GM18502 (cell line): ENCODE measurements around the gene NFIA.

Experiments used
- ATAC-seq: cut with Tn5 transposase; IDR thresholded peaks from one replicate; pipeline ENCODE4 v1.9.1; 2021; ENCODE audit warnings: mild to moderate bottlenecking; ENCODE audit not compliant: unreplicated experiment, poor library complexity

NFIA gene

DNA sequence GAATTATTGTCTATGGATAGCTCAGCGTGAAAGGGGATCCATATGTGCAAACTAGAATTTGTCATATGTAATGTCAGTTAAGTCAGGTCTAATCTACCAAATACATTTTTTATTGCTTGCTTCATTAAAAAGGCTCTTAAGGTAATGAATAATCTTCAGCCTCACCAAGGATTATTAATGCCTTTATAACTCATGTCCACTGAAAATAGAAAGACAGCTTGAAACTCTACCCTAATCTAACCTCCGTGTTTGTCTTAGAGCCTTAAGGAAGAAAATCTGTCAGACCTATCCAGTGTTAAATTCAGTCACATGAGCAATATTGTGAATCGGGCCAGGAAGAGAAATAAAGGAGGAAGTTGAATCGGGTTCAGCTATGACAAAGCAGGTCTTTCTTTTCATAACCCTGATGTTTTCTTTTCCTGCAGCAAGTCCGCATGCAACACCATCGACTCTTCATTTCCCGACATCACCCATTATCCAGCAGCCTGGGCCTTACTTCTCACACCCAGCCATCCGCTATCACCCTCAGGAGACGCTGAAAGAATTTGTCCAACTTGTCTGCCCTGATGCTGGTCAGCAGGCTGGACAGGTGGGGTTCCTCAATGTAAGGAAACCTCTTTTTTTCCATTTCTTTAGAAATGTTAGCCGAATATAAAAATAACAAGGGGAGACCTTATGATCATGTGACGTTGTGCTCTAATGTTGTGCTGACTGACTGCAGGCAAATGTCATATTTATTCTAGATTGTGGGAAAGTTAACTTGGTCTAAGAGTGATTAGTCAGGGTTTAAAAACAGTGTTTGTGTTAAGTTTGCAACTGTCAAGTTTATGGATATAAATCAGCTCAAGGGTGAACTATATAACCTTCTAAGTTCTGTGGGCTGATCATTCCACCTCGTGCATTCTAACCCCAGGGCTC lies 321.6 kb downstream of the NFIA start:
- ATAC-seq, result no peak

DNA sequence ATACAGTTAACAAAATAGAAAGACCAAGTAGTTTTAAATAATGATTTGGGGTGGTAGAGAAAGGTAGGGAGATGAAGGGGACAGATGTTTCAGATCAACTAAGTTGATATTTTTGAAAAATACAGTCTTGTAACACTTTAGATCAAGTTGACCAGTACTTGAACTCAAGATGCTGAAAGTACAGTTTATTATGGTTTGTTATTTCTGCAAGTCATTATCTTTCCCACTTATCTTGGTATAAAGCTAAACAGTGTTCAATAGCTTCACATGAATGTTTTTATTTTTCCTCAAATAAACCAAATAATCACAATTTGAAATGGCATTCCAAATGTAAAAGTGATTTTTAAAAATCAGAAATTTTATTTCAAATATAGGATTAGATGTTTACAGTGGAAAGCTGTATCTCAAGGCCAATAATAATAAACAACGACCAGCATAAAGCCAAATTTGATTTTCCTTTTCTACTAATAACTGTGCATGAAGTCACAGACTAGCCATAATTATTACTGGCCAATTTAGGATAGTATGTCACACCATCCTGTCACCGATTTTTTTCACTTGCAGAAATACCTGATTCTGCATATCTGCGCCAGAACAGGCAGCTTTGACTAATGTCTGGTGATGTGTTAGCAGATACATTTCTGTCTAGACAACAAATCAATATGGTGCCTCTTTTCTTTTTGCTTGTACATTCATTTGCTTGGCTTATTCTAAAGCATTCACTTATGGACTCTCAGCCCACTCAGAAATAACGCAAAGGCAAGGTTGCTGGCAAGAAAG lies 322.4 kb downstream of the NFIA start:
- ATAC-seq, result no peak

DNA sequence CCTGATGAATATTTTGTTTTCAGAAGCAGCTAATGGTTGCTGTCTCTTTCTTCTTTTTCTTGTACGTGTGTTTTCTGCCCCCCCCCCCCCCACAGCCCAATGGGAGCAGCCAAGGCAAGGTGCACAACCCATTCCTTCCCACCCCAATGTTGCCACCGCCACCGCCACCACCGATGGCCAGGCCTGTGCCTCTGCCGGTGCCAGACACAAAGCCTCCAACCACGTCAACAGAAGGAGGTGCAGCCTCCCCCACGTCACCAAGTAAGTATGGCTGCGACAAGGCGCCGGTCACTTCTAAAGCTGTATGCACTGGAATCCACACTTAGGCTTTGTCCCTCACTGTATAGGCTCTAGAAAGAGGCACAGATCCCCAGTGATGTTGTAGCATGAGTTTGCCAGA lies 324.1 kb downstream of the NFIA start:
- ATAC-seq, result no peak

GRCh38 chr1:61412601-61413000 lies 330.2 kb downstream of the NFIA start:
- ATAC-seq, result no peak

DNA sequence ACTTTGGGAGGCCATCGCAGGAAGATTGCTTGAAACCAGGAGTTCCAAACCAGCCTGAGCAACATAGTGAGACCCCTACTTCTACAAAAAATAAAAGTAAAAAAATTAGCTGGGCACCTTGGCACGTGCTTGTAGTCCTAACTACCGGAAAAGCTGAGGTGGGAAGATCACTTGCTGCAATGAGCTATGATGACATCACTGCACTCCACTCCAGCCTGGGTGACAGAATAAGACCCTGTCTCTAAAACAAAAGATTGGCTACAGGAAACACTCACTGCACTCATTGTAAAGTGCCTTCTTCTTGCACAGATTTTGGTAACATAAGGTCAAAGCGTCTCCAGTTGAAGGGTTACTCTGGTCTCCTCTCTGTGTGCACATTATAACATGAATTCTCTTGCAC lies 336.8 kb downstream of the NFIA start:
- ATAC-seq, result no peak

- ATAC-seq, result no peak
Measured at GRCh38 chr1:61419657-61420056, 337.3 kb downstream of the NFIA start.

- no peak for ATAC-seq
Measured at GRCh38 chr1:61420243-61420642, 337.9 kb downstream of the NFIA start.

GRCh38 chr1:61420909-61421835 lies 338.8 kb downstream of the NFIA start:
- ATAC-seq, result no peak

DNA sequence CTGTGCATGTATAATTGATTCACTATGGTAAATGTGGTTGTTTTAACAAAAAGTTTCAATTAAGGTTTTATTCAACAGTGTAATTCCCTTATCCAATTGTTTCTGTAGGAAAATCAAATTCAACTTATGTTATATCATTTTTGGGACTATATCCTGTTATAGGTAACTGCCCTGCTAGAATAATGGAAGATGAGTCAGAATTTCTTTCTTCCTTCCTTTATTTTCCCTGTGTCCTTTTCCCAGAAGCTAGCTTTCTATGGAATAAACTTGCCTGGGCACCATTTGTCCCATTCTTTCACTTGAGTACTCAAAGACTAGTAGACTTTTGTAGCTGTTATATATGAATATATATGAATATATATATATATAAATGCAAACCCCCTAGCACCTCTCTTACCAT lies 341.3 kb downstream of the NFIA start:
- no peak for ATAC-seq

GRCh38 chr1:61424382-61424781 lies 342.0 kb downstream of the NFIA start:
- ATAC-seq, result no peak

- no peak for ATAC-seq
Measured at GRCh38 chr1:61425040-61425439, 342.7 kb downstream of the NFIA start.

DNA sequence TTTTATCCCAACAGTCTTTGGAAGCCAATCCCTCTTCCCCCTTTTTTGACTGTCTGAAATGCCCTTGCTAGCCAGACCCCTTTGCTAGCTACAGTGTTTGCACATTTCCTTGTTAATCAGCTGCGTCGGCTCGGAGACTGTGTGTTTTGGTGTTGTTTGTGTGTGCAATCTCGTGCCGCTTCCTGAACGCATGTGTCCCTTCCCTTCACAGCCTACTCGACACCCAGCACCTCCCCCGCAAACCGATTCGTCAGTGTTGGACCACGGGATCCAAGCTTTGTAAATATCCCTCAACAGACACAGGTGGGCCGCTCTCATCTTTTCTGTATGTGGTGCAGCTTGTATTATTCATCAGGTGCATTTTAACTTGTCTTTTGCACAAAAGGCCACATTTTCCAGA lies 343.9 kb downstream of the NFIA start:
- ATAC-seq, result no peak

GRCh38 chr1:61426885-61427284 lies 344.5 kb downstream of the NFIA start:
- ATAC-seq, result peak; percentile 46

- no peak for ATAC-seq
Measured at GRCh38 chr1:61427510-61427909, 345.1 kb downstream of the NFIA start.

GRCh38 chr1:61428146-61428545 lies 345.8 kb downstream of the NFIA start:
- ATAC-seq, result no peak

DNA sequence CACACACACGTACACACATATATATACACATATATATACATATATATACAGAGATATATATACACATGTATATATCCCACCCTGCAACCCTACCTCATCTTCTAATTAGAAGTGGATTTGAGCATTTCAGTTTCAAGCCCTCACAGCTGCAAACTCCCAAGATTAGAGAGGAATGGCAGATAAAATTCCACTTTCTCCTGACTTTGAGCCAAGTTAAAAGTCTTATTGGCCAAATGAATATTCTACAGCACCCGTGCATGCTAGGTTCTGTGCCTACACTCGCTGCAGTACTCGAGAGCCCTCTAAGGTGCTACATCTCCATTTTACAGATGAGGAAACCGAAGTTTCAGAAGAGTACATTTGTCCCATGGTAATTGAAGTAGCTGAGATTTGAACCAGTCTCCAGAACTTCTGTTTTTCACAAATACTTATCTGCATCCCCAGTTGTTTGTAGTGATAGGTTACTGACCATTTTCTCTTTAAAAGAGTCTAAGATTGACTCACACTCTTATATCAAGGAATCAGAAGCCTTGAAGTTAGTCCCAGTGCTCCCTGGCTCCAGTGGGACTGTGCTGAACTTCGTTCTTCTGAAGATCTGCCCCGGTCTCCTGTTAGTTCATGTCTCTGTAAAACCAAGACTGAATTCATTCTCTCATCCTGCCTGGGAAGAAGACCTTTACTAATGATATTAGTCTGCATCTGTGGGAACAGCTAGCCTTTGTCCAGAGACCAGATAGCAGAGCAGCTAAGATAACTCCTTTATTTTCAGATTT lies 350.4 kb downstream of the NFIA start:
- ATAC-seq, result no peak

GRCh38 chr1:61433646-61434045 lies 351.3 kb downstream of the NFIA start:
- ATAC-seq, result no peak

GRCh38 chr1:61434276-61434675 lies 351.9 kb downstream of the NFIA start:
- ATAC-seq, result no peak

GRCh38 chr1:61435226-61435625 lies 352.9 kb downstream of the NFIA start:
- ATAC-seq, result no peak

DNA sequence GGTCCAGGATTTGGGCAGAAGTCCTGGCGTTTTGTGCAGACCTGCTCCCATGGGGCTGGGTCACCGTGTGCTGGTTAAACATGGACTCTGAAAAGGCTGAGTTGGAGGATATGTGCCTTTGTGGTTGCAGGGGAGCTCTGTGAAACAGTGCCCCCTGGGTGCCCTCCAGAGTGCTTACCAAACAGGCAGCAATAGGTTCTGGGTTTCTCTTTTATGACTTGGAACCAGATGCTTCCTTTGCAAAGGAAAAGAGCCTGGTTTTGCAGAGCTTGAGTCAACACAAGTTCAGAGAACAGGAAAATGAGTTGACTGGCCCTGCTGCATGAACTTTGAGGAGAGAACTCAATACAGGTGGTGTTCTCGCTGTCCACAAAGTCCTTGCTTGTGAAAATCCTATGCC lies 353.7 kb downstream of the NFIA start:
- ATAC-seq, result no peak
